Measurements from ENCODE around the gene DAAM1. TPM values are rescaled to one million over a fixed set of nuclear protein-coding genes. Genes with fewer than 3 reads are reported as not detected.

The DAAM1 gene
- total RNA-seq, 1 donor from 2014 or later: 39.5 TPM

DNA sequence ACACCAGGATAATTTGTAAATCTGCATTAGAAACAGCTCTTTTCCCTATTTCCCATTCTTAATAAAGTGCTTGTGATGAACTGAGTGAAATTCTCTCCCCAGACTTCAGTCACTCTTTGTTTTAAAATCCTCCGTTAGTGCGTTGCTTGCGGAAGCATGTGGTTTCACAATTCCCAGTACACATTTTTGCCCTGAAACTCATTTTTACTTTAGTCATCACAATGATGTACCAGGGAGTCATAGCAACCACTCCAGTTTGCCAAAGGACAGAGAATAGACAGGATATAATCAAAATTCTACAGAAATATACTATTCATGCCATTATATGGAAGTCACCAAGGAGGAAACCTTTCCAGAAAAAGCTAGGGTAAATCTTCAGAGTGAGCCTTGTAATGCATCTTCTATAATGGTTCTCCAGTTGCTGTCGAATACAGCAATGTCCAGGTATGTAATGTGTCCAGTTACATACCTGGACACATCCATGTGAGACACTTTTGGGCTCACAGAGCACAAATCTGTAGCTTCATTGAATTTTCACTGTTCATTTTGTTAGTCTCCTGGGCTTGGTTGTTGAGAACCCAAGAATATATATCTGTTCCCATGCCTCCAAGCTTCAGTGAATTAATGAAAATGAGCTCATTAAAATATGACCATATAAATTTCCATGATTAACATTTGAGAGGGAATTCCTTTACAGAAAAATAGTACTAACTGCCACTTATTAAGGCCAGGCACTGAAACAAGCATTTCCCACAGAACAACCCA is 219.0 kb downstream of the DAAM1 start:
- Mint-ChIP-seq H3K27ac (no peak overlapping the region), H3K4me1 (no peaks in the 10 kb centered on the region), H3K4me3 (no peak overlapping the region), H3K36me3 (peaks cover 6% of the 10 kb centered on the region), H3K9me3 (peaks cover 29% of the 10 kb centered on the region), H3K27me3 (ENCODE audit: insufficient read depth, low read depth) (peaks cover 5% of the 10 kb centered on the region)
- no peak overlapping the region for H3K9ac ChIP-seq
- TF ChIP-seq, protein P1, sequence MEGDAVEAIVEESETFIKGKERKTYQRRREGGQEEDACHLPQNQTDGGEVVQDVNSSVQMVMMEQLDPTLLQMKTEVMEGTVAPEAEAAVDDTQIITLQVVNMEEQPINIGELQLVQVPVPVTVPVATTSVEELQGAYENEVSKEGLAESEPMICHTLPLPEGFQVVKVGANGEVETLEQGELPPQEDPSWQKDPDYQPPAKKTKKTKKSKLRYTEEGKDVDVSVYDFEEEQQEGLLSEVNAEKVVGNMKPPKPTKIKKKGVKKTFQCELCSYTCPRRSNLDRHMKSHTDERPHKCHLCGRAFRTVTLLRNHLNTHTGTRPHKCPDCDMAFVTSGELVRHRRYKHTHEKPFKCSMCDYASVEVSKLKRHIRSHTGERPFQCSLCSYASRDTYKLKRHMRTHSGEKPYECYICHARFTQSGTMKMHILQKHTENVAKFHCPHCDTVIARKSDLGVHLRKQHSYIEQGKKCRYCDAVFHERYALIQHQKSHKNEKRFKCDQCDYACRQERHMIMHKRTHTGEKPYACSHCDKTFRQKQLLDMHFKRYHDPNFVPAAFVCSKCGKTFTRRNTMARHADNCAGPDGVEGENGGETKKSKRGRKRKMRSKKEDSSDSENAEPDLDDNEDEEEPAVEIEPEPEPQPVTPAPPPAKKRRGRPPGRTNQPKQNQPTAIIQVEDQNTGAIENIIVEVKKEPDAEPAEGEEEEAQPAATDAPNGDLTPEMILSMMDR (IDR thresholded peaks at IDR 0.05): no peak
- TF ChIP-seq EZH2 (IDR thresholded peaks at IDR 0.05): no peak
- no peak for TF ChIP-seq EZH2phosphoT487 (IDR thresholded peaks at IDR 0.05)
- no peak for DNase-seq (ENCODE audit: low spot score)
- H3K4me2 ChIP-seq: no peak overlapping the region
- no peaks in the 10 kb centered on the region for H3F3A ChIP-seq (ENCODE audit: low read depth)
- no peaks in the 10 kb centered on the region for H3K36me3 ChIP-seq
- no peaks in the 10 kb centered on the region for H3K27me3 ChIP-seq
- H4K20me1 ChIP-seq (ENCODE audit: low read depth): no peaks in the 10 kb centered on the region
- H2AFZ ChIP-seq (replicated peaks): no peak overlapping the region
- H3K79me2 ChIP-seq (ENCODE audit: low read depth): no peaks in the 10 kb centered on the region
- H3K4me3 ChIP-seq: no peak overlapping the region
- no peaks in the 10 kb centered on the region for H3K9me3 ChIP-seq (ENCODE audit: low read depth)
- H3K4me1 ChIP-seq: no peaks in the 10 kb centered on the region
- H3K27ac ChIP-seq: no peak overlapping the region

DNA sequence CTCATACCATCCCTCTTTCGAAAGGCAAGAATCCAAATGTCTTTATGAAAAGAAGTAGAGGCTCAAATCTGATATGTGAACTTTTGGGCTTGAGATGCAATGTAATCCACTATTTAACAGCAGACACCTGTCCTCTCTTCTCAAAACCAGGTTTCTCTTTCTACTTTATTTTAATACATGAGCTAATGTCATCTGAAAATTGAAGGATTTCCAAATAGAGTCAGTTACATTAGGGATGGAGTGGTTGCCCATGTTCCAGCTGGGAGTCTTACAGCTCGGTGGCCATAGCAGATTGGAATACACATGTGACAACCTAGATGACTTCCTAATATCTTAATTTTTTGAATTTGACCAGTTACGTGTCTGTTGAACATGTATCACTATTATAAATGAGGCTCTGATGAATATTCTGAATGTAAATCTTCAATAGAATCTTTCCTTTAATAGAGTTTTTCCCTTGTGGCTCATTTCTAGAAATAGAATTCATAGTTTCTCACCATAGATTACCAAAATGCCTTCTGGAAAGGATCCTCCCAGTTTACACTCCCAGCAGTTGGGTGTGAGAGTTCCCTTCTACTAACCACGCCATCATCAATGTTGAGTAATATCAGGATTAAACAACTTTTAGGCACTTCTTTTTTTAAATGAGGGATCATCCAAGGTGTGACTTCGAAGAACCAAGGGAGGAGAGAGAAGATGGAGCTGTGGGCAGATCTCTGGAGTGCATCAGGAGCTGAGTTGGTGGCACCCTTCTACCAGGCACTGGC is 227.6 kb downstream of the DAAM1 start:
- Histone ChIP-seq H3K4me3 (no peak overlapping the region), H3K9ac (no peak overlapping the region), H2AFZ (replicated peaks) (no peak overlapping the region), H3K4me1 (no peaks in the 10 kb centered on the region), H3K27ac (no peak overlapping the region), H3K27me3 (no peaks in the 10 kb centered on the region), H4K20me1 (ENCODE audit: low read depth) (no peaks in the 10 kb centered on the region), H3F3A (ENCODE audit: low read depth) (no peaks in the 10 kb centered on the region), H3K79me2 (ENCODE audit: low read depth) (no peaks in the 10 kb centered on the region), H3K36me3 (no peaks in the 10 kb centered on the region), H3K9me3 (ENCODE audit: low read depth) (no peaks in the 10 kb centered on the region), H3K4me2 (no peak overlapping the region)
- Mint-ChIP-seq H3K36me3 (no peaks in the 10 kb centered on the region), H3K4me1 (no peaks in the 10 kb centered on the region), H3K27me3 (ENCODE audit: insufficient read depth, low read depth) (peaks cover 2% of the 10 kb centered on the region), H3K27ac (no peak overlapping the region), H3K4me3 (no peak overlapping the region), H3K9me3 (peaks cover under 1% of the 10 kb centered on the region)
- TF ChIP-seq, protein P1 (IDR thresholded peaks at IDR 0.05): no peak
- TF ChIP-seq EZH2phosphoT487 (IDR thresholded peaks at IDR 0.05) (no peak), EZH2 (IDR thresholded peaks at IDR 0.05) (no peak)
- DNase-seq (ENCODE audit: low spot score): no peak

DNA sequence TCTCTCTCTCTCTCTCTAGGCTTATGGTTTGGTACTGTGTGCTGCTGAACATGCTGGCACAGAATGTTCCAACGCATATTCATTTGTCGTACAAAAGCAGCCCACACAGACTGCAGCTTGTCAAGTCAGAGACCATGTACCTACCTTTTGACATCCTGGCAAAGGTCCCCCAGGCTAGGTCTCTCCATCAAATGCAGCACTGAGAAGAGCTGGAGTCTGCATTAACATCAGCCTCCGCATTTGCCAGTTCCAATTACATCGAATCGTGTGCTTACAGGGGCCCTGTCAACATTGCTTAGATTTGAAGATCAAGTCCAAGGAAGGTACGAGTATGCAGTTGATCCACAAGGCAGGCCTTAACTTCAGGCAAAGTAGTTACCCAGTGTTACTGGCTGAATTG is 228.8 kb downstream of the DAAM1 start:
- Histone ChIP-seq H3K36me3 (no peaks in the 10 kb centered on the region), H3K27ac (no peak overlapping the region), H3K9ac (no peak overlapping the region), H3K27me3 (no peaks in the 10 kb centered on the region), H3K79me2 (ENCODE audit: low read depth) (no peaks in the 10 kb centered on the region), H2AFZ (replicated peaks) (no peak overlapping the region), H3K4me2 (no peak overlapping the region), H3K4me1 (no peaks in the 10 kb centered on the region), H3K9me3 (ENCODE audit: low read depth) (no peaks in the 10 kb centered on the region), H3K4me3 (no peak overlapping the region), H3F3A (ENCODE audit: low read depth) (no peaks in the 10 kb centered on the region), H4K20me1 (ENCODE audit: low read depth) (no peaks in the 10 kb centered on the region)
- H3K4me3 Mint-ChIP-seq: no peak overlapping the region
- H3K36me3 Mint-ChIP-seq: no peaks in the 10 kb centered on the region
- DNase-seq (ENCODE audit: low spot score): no peak
- no peaks in the 10 kb centered on the region for H3K9me3 Mint-ChIP-seq
- TF ChIP-seq EZH2phosphoT487 (IDR thresholded peaks at IDR 0.05) (no peak), EZH2 (IDR thresholded peaks at IDR 0.05) (no peak)
- TF ChIP-seq, protein P1 (IDR thresholded peaks at IDR 0.05): no peak
- no peaks in the 10 kb centered on the region for H3K4me1 Mint-ChIP-seq
- H3K27me3 Mint-ChIP-seq (ENCODE audit: insufficient read depth, low read depth): peaks cover 2% of the 10 kb centered on the region
- H3K27ac Mint-ChIP-seq: no peak overlapping the region
